ENCODE data around the gene ALOXE3. TPM values are rescaled to one million over a fixed set of nuclear protein-coding genes. Genes with fewer than 3 reads are reported as not detected.
A peak's percentile ranks its signal among the peaks of the same experiment; 100 is the strongest.

The ALOXE3 gene
- total RNA-seq, 2 experiments from 2014 or later, result 0.09 TPM; not detected in 1

DNA sequence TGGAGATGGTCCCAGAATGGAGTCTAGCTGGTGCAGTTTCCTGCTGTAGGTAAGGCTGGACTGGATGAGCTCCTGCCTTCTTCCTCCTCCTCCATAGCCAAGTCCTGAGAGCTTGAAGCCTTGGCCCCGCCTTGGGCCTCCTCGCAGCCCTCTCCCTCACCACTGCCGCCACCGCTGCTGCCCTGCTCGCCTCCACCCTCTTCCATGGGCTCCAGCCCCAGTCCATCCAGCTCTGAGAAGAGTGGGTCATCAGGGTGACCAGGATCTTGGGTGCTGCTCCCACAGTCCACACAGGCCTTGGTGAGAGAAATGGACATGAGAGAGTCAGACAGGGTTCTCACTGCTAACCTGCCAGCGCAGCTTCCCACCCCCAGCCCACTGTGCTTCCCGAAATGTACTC lies 22.7 kb upstream of the ALOXE3 start:
- Mint-ChIP-seq H3K36me3 (ENCODE audit: low read depth) (peaks cover 35% of the 10 kb centered on the region), H3K9me3 (no peaks in the 10 kb centered on the region), H3K4me3 (no peak overlapping the region), H3K4me1 (ENCODE audit: low read depth) (no peaks in the 10 kb centered on the region), H3K27me3 (peaks cover 3% of the 10 kb centered on the region), H3K27ac (no peak overlapping the region)
- ChIA-PET CTCF (interaction anchor here (1.2 to 9.0 kb wide), 3 partner anchors 10 to 32 kb away, joined by 3 to 63 read pairs (median 4); partner anchors contain the start of gene ALOXE3), POLR2A (interaction anchor here (0.5 to 12.8 kb wide), 8 partner anchors 14 to 107 kb away, joined by 3 to 228 read pairs (median 4); partner anchors contain the start of genes ALOXE3, PER1 and VAMP2)
- DNase-seq (no peak), ATAC-seq (no peak)
- TF ChIP-seq CTCF (IDR thresholded peaks at IDR 0.05), result no peak
- intact Hi-C loops (cut with micrococcal nuclease), result no loop called here

GRCh38 chr17:8140065-8141029 lies 22.0 kb upstream of the ALOXE3 start:
- Mint-ChIP-seq H3K36me3 (ENCODE audit: low read depth) (peaks cover 33% of the 10 kb centered on the region), H3K9me3 (no peaks in the 10 kb centered on the region), H3K4me1 (ENCODE audit: low read depth) (no peaks in the 10 kb centered on the region), H3K27ac (peak overlapping the region; percentile 25), H3K27me3 (peaks cover 3% of the 10 kb centered on the region), H3K4me3 (no peak overlapping the region)
- no peak for TF ChIP-seq CTCF (IDR thresholded peaks at IDR 0.05)
- intact Hi-C loops (cut with micrococcal nuclease), result no loop called here
- no peak for ATAC-seq
- DNase-seq, result no peak
- ChIA-PET CTCF (interaction anchor here (0.7 to 9.0 kb wide), 9 partner anchors 8 to 62 kb away, joined by 3 to 63 read pairs (median 4); partner anchors contain the start of genes ALOXE3, HES7 and PER1), POLR2A (interaction anchor here (0.5 to 12.8 kb wide), 12 partner anchors 14 to 108 kb away, joined by 3 to 228 read pairs (median 5); partner anchors contain the start of genes ALOXE3, HES7, PER1 and VAMP2)

DNA sequence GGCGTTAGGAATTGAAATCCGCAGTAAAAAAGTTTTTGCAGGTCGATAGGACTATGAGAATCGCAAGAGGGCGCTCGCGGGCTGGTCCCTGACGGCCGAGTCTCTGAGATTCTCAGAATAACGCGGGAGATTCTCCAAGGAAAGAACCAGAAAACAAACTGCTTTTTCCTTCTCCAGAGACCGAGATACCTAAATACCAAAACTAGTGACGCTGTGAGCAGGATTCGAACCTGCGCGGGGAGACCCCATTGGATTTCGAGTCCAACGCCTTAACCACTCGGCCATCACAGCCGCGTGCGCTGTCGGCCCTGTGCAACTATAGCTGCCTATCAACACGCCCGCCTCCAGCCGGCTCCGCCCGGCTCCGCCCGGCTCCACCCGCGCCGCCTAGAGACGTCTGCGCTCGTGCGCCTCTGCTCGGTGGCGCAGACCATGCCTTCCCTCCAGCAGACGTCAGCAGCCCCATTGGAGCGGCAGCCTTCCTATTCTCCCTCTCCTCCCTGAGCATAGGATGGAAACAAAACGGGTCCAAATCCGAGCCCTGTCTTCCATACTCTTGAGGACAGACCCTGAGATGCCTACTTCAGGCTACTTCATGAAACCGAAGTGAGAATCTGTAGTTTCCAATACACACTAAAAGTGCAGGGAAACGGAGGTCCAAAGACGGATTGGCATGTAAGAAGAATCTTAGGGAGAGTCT lies 20.5 kb upstream of the ALOXE3 start:
- no peak overlapping the region for H3K27ac Mint-ChIP-seq
- H3K4me1 Mint-ChIP-seq (ENCODE audit: low read depth), result no peaks in the 10 kb centered on the region
- no peak overlapping the region for H3K4me3 Mint-ChIP-seq
- peak; percentile 87 for TF ChIP-seq CTCF (IDR thresholded peaks at IDR 0.05)
- POLR2A ChIA-PET, result interaction anchor here (0.8 to 12.8 kb wide), 16 partner anchors 8 to 208 kb away, joined by 3 to 228 read pairs (median 4); partner anchors contain the start of genes ALOXE3, HES7, PER1 and PFAS
- CTCF ChIA-PET, result interaction anchor here (0.6 to 9.0 kb wide), 21 partner anchors 7 to 162 kb away, joined by 3 to 63 read pairs (median 4); partner anchors contain the start of genes ALOXE3, BORCS6, CTC1 and HES7
- H3K27me3 Mint-ChIP-seq, result peaks cover 3% of the 10 kb centered on the region
- DNase-seq (peak; percentile 98), ATAC-seq (peak; percentile 90)
- peaks cover 28% of the 10 kb centered on the region for H3K36me3 Mint-ChIP-seq (ENCODE audit: low read depth)
- intact Hi-C loops (cut with micrococcal nuclease), result loop anchor here (1.0 to 5.0 kb wide), 5 partner anchors 12 to 162 kb away; no protein-coding TSS in a partner anchor
- no peaks in the 10 kb centered on the region for H3K9me3 Mint-ChIP-seq

DNA sequence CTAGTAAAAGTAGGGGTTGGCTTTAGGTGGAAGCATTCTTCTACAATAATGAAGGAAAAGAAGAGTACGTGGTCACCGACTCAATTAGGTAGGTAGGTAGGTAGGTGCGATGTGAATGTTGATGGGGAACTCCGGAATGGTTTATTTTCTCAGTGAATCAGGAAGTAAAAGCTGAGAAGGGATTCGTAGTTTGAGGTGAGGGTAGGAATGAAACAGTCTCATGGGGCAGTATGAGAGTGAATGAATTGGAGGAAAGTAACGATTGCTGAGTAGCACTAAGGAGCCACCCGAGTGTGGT lies 20.0 kb upstream of the ALOXE3 start:
- H3K4me3 Mint-ChIP-seq, result no peak overlapping the region
- ChIA-PET POLR2A (interaction anchor here (0.7 to 12.8 kb wide), 15 partner anchors 8 to 207 kb away, joined by 3 to 228 read pairs (median 4); partner anchors contain the start of genes ALOXE3, AURKB, HES7 and PER1), CTCF (interaction anchor here (0.6 to 9.0 kb wide), 18 partner anchors 8 to 163 kb away, joined by 3 to 63 read pairs (median 6); partner anchors contain the start of genes ALOXE3, AURKB, CTC1 and HES7)
- no peak for ATAC-seq
- DNase-seq, result no peak
- H3K27ac Mint-ChIP-seq, result no peak overlapping the region
- peaks cover 24% of the 10 kb centered on the region for H3K36me3 Mint-ChIP-seq (ENCODE audit: low read depth)
- no peaks in the 10 kb centered on the region for H3K9me3 Mint-ChIP-seq
- no peaks in the 10 kb centered on the region for H3K4me1 Mint-ChIP-seq (ENCODE audit: low read depth)
- no peak for TF ChIP-seq CTCF (IDR thresholded peaks at IDR 0.05)
- intact Hi-C loops (cut with micrococcal nuclease), result loop anchor here (2.0 to 5.0 kb wide), 4 partner anchors 18 to 162 kb away; no protein-coding TSS in a partner anchor
- peaks cover 3% of the 10 kb centered on the region for H3K27me3 Mint-ChIP-seq
